SH-SY5Y (cell line): ENCODE results near the gene SLC9A1.

ENCODE experiments used
- GATA2 ChIP-seq: IDR thresholded peaks from 2 replicates; pipeline ENCODE4 v1.6.1; 2011; ENCODE audit warnings: mild to moderate bottlenecking, low read depth, low read length
- GATA3 ChIP-seq: IDR thresholded peaks from 2 replicates; pipeline ENCODE4 v1.6.1; 2011; ENCODE audit warnings: low read depth, mild to moderate bottlenecking, low read length, moderate library complexity

- TF ChIP-seq GATA3 (no peak), GATA2 (no peak)
Observed at GRCh38 chr1:27071049-27071416, 83.9 kb downstream of the SLC9A1 start.
